Measurements from ENCODE around the gene CHI3L2. TPM values are rescaled to one million over a fixed set of nuclear protein-coding genes. Genes with fewer than 3 reads are reported as not detected.

Gene CHI3L2, protein sequence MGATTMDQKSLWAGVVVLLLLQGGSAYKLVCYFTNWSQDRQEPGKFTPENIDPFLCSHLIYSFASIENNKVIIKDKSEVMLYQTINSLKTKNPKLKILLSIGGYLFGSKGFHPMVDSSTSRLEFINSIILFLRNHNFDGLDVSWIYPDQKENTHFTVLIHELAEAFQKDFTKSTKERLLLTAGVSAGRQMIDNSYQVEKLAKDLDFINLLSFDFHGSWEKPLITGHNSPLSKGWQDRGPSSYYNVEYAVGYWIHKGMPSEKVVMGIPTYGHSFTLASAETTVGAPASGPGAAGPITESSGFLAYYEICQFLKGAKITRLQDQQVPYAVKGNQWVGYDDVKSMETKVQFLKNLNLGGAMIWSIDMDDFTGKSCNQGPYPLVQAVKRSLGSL
- polyA plus RNA-seq (2012; ENCODE audit: insufficient read length, low read depth) = not detected

DNA sequence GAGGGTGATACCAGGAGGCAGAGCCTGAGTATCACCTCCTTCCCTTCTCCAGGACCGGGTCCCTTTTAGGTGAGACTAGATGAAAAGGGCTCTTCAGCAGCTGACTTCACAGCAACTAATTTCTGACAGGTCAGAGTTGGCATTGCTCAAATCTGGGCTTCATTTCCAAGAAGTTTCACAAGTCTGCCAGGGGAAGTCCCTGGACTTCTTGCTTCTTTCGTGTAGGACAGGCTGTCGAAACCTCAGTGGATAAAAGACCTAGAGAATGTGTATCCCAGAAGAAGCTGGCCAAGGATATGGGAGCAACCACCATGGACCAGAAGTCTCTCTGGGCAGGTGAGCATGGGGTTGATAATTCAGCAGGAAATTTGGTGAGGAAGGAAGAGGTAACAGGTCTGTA is at the start of gene CHI3L2:
Gene CHI3L2, plus strand, starts transcription at position 280 of the 400 bp plus-strand sequence. Its CDS starts 17 bp downstream, at position 297.
- TF ChIP-seq POLR2AphosphoS5 (IDR thresholded peaks at IDR 0.05; ENCODE audit: low read depth, low read length) = no peak
- no peak for TF ChIP-seq REST (IDR thresholded peaks at IDR 0.05; ENCODE audit: insufficient read depth in 1 of 2, low read depth in 2 of 2, low read length in 2 of 2)
- TF ChIP-seq SIN3A (IDR thresholded peaks at IDR 0.05; ENCODE audit: borderline replicate concordance, insufficient read depth, low read length) = no peak
- no peak for TF ChIP-seq TAF1 (IDR thresholded peaks at IDR 0.05; ENCODE audit: borderline replicate concordance, insufficient read depth, low read length)
- no peak for TF ChIP-seq FOXP2 (optimal IDR thresholded peaks at IDR 0.05; ENCODE audit: borderline replicate concordance, extremely low read depth, extremely low read length, insufficient read depth)

DNA sequence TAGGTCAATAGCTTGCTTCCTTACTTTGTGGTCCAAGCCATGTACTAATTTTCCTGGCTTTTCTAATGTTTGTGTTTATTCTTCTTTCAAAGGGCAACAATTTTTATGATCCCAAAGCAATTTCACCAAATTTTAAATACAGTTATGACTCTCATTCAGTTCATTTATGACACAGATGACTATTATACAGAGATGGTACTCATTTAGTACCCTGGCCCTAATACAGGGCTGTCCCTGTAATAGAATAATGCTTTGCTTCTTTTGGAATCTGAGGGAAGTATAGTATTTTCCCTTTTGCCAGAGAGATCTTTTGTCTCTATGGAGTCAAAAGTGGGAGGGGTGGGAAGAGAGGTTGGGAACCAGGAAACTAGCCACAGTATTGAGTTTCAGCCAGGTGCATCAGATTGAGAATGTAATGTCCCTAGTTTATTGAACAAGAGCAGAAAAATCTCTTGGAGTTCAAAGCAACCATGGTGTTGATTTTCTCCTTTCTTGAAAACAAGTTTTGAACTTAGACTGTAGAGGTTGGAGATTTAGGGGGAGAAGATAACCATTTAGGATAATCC is 47.5 kb upstream of the CHI3L2 start:
- TF ChIP-seq SIN3A (IDR thresholded peaks at IDR 0.05; ENCODE audit: borderline replicate concordance, insufficient read depth, low read length) (no peak), FOXP2 (optimal IDR thresholded peaks at IDR 0.05; ENCODE audit: borderline replicate concordance, extremely low read depth, extremely low read length, insufficient read depth) (no peak), TAF1 (IDR thresholded peaks at IDR 0.05; ENCODE audit: borderline replicate concordance, insufficient read depth, low read length) (no peak), REST (IDR thresholded peaks at IDR 0.05; ENCODE audit: insufficient read depth in 1 of 2, low read depth in 2 of 2, low read length in 2 of 2) (no peak), POLR2AphosphoS5 (IDR thresholded peaks at IDR 0.05; ENCODE audit: low read depth, low read length) (no peak)

GRCh38 chr1:111182052-111182451 is 45.5 kb upstream of the CHI3L2 start:
- TF ChIP-seq SIN3A (IDR thresholded peaks at IDR 0.05; ENCODE audit: borderline replicate concordance, insufficient read depth, low read length) (no peak), FOXP2 (optimal IDR thresholded peaks at IDR 0.05; ENCODE audit: borderline replicate concordance, extremely low read depth, extremely low read length, insufficient read depth) (no peak), POLR2AphosphoS5 (IDR thresholded peaks at IDR 0.05; ENCODE audit: low read depth, low read length) (no peak), TAF1 (IDR thresholded peaks at IDR 0.05; ENCODE audit: borderline replicate concordance, insufficient read depth, low read length) (no peak), REST (IDR thresholded peaks at IDR 0.05; ENCODE audit: insufficient read depth in 1 of 2, low read depth in 2 of 2, low read length in 2 of 2) (no peak)

GRCh38 chr1:111183308-111184069 is 44.0 kb upstream of the CHI3L2 start:
- TF ChIP-seq POLR2AphosphoS5 (IDR thresholded peaks at IDR 0.05; ENCODE audit: low read depth, low read length) (no peak), TAF1 (IDR thresholded peaks at IDR 0.05; ENCODE audit: borderline replicate concordance, insufficient read depth, low read length) (no peak), SIN3A (IDR thresholded peaks at IDR 0.05; ENCODE audit: borderline replicate concordance, insufficient read depth, low read length) (no peak), REST (IDR thresholded peaks at IDR 0.05; ENCODE audit: insufficient read depth in 1 of 2, low read depth in 2 of 2, low read length in 2 of 2) (no peak), FOXP2 (optimal IDR thresholded peaks at IDR 0.05; ENCODE audit: borderline replicate concordance, extremely low read depth, extremely low read length, insufficient read depth) (no peak)
